ENCODE data around the gene SUN3. TPM values are rescaled to one million over a fixed set of nuclear protein-coding genes. Genes with fewer than 3 reads are reported as not detected.

SUN3 gene
- polyA plus RNA-seq, 2 of the 4 experiments (the other 2 are of a cell fraction) = not detected

GRCh38 chr7:47942132-47942531 lies 86.8 kb downstream of the SUN3 start:
- Histone ChIP-seq H3K4me2 (no peak overlapping the region), H3K4me1 (peaks cover 13% of the 10 kb centered on the region), H3K4me3 (no peak overlapping the region), H3K9me3 (no peaks in the 10 kb centered on the region), H3K27ac (0 out of 6 replicates have a peak overlapping the region, but pooled peaks of 1 of the 2 experiments have one; percentile 0)
- ChIA-PET CTCF (interaction anchor here (2.0 to 5.4 kb wide), 2 partner anchors 26 to 168 kb away, joined by 9 to 22 read pairs; no protein-coding TSS in a partner anchor), POLR2A (no interaction called here)
- FAIRE-seq = no peak
- WGBS (ENCODE audit: missing lambda C conversion rate) = 91% methylated on average over 10 of the region's 10 CpGs
- TF ChIP-seq BHLHE40 (IDR thresholded peaks at IDR 0.05; ENCODE audit: low read depth, low read length) (no peak), PHF8 (IDR thresholded peaks at IDR 0.05; ENCODE audit: borderline replicate concordance, low read depth) (no peak), RCOR1 (IDR thresholded peaks at IDR 0.05; ENCODE audit: low read depth, low read length) (no peak), SMC3 (IDR thresholded peaks at IDR 0.05) (no peak), FOSB (CRISPR knock-in tag; IDR thresholded peaks at IDR 0.05) (no peak)
- no peak for ATAC-seq
- no peak for DNase-seq (ENCODE audit: low read depth in 1 of 2, low spot score in 1 of 2)

DNA sequence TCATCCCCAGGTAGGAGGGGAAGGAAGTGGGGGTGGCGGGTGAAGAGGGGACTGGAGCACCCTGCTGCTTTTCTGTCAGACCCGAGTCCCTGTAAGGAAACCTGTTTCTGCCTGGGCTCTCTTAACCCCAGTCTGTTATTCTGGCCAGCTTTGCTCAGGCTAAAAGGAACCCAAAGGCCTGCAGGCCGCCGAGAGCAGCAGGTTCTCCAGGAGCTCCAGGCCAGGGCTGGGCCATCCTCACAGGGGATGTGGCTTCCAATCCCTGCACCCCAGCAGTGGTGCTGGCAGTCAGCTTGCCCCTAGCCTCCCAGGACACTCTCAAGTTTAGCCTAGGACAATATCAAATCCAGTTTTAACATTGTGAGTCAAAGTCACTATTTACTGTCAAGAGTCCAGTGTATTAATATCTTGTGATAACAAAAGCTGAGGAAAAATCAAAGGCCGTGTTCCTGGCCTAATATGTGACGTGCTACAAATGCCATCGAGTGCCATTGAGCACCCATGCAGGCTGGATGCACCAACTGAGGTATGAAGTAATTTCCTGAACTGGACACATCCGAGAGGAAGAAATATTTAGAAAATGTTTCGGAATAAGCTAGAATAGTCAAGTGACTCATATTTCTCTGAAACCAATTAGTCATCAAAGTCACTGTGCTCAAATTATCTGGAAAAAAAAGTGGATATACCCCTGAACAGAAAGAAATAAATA lies 87.6 kb downstream of the SUN3 start:
- H3K4me2 ChIP-seq = 0 out of 3 replicates have a peak overlapping the region, but pooled peaks have one; percentile 2
- CTCF ChIA-PET = interaction anchor here (0.7 to 5.4 kb wide), 8 partner anchors 10 to 675 kb away, joined by 3 to 36 read pairs (median 10); no protein-coding TSS in a partner anchor
- WGBS (ENCODE audit: missing lambda C conversion rate) = 72% methylated on average over 8 of the region's 9 CpGs
- H3K27ac ChIP-seq = peak overlapping the region in 1 of 2 experiments; percentile 62; a peak in 3 of 6 replicates
- DNase-seq (ENCODE audit: low read depth in 1 of 2, low spot score in 1 of 2) (no peak), FAIRE-seq (no peak), ATAC-seq (no peak)
- H3K9me3 ChIP-seq = no peaks in the 10 kb centered on the region
- no peak for TF ChIP-seq HOXA7 (CRISPR knock-in tag; IDR thresholded peaks at IDR 0.05)
- no peak for TF ChIP-seq NFE2L2 (conservative IDR thresholded peaks at IDR 0.05; ENCODE audit: low read length)
- TF ChIP-seq EHF (CRISPR knock-in tag; IDR thresholded peaks at IDR 0.05) = no peak
- TF ChIP-seq RARB (CRISPR knock-in tag; IDR thresholded peaks at IDR 0.05) = no peak
- TF ChIP-seq, protein P1, sequence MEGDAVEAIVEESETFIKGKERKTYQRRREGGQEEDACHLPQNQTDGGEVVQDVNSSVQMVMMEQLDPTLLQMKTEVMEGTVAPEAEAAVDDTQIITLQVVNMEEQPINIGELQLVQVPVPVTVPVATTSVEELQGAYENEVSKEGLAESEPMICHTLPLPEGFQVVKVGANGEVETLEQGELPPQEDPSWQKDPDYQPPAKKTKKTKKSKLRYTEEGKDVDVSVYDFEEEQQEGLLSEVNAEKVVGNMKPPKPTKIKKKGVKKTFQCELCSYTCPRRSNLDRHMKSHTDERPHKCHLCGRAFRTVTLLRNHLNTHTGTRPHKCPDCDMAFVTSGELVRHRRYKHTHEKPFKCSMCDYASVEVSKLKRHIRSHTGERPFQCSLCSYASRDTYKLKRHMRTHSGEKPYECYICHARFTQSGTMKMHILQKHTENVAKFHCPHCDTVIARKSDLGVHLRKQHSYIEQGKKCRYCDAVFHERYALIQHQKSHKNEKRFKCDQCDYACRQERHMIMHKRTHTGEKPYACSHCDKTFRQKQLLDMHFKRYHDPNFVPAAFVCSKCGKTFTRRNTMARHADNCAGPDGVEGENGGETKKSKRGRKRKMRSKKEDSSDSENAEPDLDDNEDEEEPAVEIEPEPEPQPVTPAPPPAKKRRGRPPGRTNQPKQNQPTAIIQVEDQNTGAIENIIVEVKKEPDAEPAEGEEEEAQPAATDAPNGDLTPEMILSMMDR (IDR thresholded peaks at IDR 0.05) = no peak
- TF ChIP-seq RNF2 (IDR thresholded peaks at IDR 0.05; ENCODE audit: borderline replicate concordance, low read depth) = no peak
- no peak for TF ChIP-seq EP300 (IDR thresholded peaks at IDR 0.05)
- TF ChIP-seq FOSL2 (IDR thresholded peaks at IDR 0.05) = no peak
- TF ChIP-seq FOSL2 (CRISPR knock-in tag; IDR thresholded peaks at IDR 0.05) = peak; percentile 64; the same call in 1 of the 2 replicates
- POLR2A ChIA-PET = no interaction called here
- H3K4me3 ChIP-seq = no peak overlapping the region
- peaks cover 13% of the 10 kb centered on the region for H3K4me1 ChIP-seq

DNA sequence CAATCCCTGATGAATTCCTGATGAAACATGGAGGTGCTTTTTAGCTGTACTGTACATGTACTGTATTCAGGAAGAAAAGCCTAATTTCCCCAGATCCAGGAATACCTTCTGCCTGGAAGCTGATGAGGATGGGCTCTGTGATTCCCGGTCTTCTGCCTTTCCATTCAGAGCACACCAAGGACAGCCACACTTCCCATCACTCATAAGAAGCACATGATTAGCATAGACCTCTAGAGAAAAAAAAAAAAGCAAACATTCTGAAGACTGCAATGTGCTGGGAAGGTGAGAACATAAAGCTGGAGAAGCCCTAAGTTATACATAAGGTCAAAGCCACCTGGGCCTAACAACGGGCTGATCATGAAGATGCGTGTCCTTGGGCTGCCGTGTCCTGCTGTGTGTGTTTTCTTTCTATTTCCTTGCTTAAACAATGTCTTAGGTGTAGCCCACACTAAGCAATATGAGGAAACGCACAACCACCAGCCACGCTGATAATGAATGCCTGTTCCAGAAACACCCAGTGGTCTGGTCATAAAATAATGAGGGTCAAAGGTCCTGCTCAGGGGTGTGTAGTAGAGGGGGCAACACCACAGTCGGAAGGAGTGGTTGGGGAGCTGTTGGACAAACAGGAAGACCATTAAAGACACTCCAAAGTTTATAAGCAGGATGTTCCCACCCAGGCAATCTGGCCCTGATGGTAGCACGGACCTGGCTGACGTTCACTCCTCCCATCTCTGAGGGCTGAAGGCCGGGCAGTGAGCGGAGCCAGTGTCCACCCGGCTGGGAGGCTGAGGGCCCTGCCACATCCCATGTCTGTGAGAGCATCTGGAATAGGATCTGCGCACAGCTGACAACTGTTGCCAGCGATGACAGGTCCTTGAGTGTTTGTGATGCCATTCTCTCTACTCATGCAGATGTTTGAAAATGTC lies 88.6 kb downstream of the SUN3 start:
- no peak for FAIRE-seq
- H3K4me2 ChIP-seq = no peak overlapping the region

More for the DNA sequence above, 88.6 kb downstream of the SUN3 start:
- H3K27ac ChIP-seq = peak overlapping the region in 1 of 2 experiments; percentile 62; a peak in 3 of 6 replicates
- WGBS (ENCODE audit: missing lambda C conversion rate) = 89% methylated on average over 14 of the region's 14 CpGs
- DNase-seq (ENCODE audit: low read depth in 1 of 2, low spot score in 1 of 2) (no peak), ATAC-seq (no peak)
- POLR2A ChIA-PET = no interaction called here
- CTCF ChIA-PET = interaction anchor here (0.6 to 5.4 kb wide), 9 partner anchors 9 to 996 kb away, joined by 3 to 36 read pairs (median 9); no protein-coding TSS in a partner anchor
- H3K9me3 ChIP-seq = no peaks in the 10 kb centered on the region
- H3K4me1 ChIP-seq = peaks cover 13% of the 10 kb centered on the region
- H3K4me3 ChIP-seq = no peak overlapping the region
- TF ChIP-seq ZSCAN20 (CRISPR knock-in tag; IDR thresholded peaks at IDR 0.05) (no peak), CBX8 (IDR thresholded peaks at IDR 0.05) (no peak), CHD2 (IDR thresholded peaks at IDR 0.05; ENCODE audit: low read length, partially characterized antibody) (no peak), ESRRA (IDR thresholded peaks at IDR 0.05; ENCODE audit: borderline replicate concordance, low read length) (no peak), MAZ (IDR thresholded peaks at IDR 0.05; ENCODE audit: borderline replicate concordance, low read depth, low read length) (no peak), JUNB (IDR thresholded peaks at IDR 0.05) (no peak), HOXB13 (CRISPR knock-in tag; IDR thresholded peaks at IDR 0.05; ENCODE audit: low read depth) (no peak), GATA3 (IDR thresholded peaks at IDR 0.05; ENCODE audit: borderline replicate concordance) (no peak), RCOR1 (IDR thresholded peaks at IDR 0.05; ENCODE audit: low read depth, low read length) (no peak), NPAS2 (CRISPR knock-in tag; IDR thresholded peaks at IDR 0.05; ENCODE audit: borderline replicate concordance) (no peak), MYC (IDR thresholded peaks at IDR 0.05; ENCODE audit: borderline replicate concordance, low read length) (no peak), EP300 (IDR thresholded peaks at IDR 0.05) (no peak), NR3C1 (IDR thresholded peaks at IDR 0.05) (no peak), ZC3H11A (IDR thresholded peaks at IDR 0.05) (no peak), HOXB5 (CRISPR knock-in tag; IDR thresholded peaks at IDR 0.05) (no peak)

Data from A549 (cell line).